Panc1 (cell line): ENCODE data around the gene GLE1. TPM values are rescaled to one million over a fixed set of nuclear protein-coding genes. Genes with fewer than 3 reads are reported as not detected.

Experiments
- ATAC-seq: fragments of 200-7000 bp; cut with Tn5 transposase; 2 replicates; pipeline ENCODE4 v1.9.1; 2020; ENCODE audit warnings: mild to moderate bottlenecking, moderate library complexity
- BruUV-seq: library from RNA; stranded (reverse); fragments of 400-500 nt; replicated peaks from 2 replicates; lab custom pipeline; 2021; lab: Mats Ljungman, UMichigan
- CTCF ChIA-PET: fragments of 300-600 bp; sonication (Branson Sonifier 250); formaldehyde crosslinking; loops from one replicate; lab custom pipeline; 2022; ENCODE audit warnings: antibody characterized with exemption; lab: Charles Lee
- POLR2A ChIA-PET: fragments of 300-600 bp; sonication (Branson Sonifier 250); formaldehyde crosslinking; loops from one replicate; lab custom pipeline; 2022; ENCODE audit warnings: antibody characterized with exemption; lab: Charles Lee
- DNase-seq: peaks from one replicate; pipeline ENCODE4 v3.0.0-alpha.2; 2010; ENCODE audit warnings: low read depth, low spot score
- H3K27ac ChIP-seq: 2 replicates; pipeline ENCODE4 v1.5.1; 2011; ENCODE audit warnings: mild to moderate bottlenecking, low read length, inconsistent platforms
- H3K27me3 ChIP-seq: fragments of 200-500 bp; sonication (Bioruptor generic); 2 replicates; pipeline ENCODE4 v1.6.0; 2014; ENCODE audit warnings: low read length, inconsistent platforms; ENCODE audit not compliant: control insufficient read depth, insufficient read depth
- H3K36me3 ChIP-seq: fragments of 200-500 bp; sonication (Bioruptor generic); 2 replicates; pipeline ENCODE4 v1.5.1; 2014; ENCODE audit warnings: inconsistent platforms, mild to moderate bottlenecking, low read length, moderate library complexity; ENCODE audit not compliant: control insufficient read depth, insufficient read depth
- H3K4me1 ChIP-seq: 2 replicates; pipeline ENCODE4 v1.5.1; 2011; ENCODE audit warnings: inconsistent platforms, mild to moderate bottlenecking, low read length, moderate library complexity; ENCODE audit not compliant: control insufficient read depth, insufficient read depth
- H3K4me3 ChIP-seq, 2 experiments: 2 replicates each; pipeline ENCODE4 v1.5.1; 2011 to 2012; ENCODE audit warnings: low read depth in 2 of 2, low read length in 2 of 2, mild to moderate bottlenecking in 2 of 2, inconsistent platforms in 1 of 2, moderate library complexity in 1 of 2
- H3K9me3 ChIP-seq: fragments of 200-500 bp; sonication (Bioruptor generic); 2 replicates; pipeline ENCODE4 v1.5.1; 2014; ENCODE audit warnings: low read depth, mild to moderate bottlenecking, inconsistent platforms, low read length, moderate library complexity; ENCODE audit not compliant: control insufficient read depth, insufficient read depth
- POLR2AphosphoS5 ChIP-seq: IDR thresholded peaks from 2 replicates; pipeline ENCODE4 v1.6.1; 2012; ENCODE audit warnings: mild to moderate bottlenecking, low read depth, low read length, moderate library complexity
- SIN3A ChIP-seq: IDR thresholded peaks from 2 replicates; pipeline ENCODE4 v1.6.1; 2012; ENCODE audit warnings: low read depth, mild to moderate bottlenecking, low read length, moderate library complexity, borderline replicate concordance; ENCODE audit not compliant: insufficient read depth
- TCF7L2 ChIP-seq: IDR thresholded peaks from 2 replicates; pipeline ENCODE4 v1.6.1; 2011; ENCODE audit warnings: mild to moderate bottlenecking, low read depth, low read length, inconsistent platforms
- in situ Hi-C: cut with HindIII; loops from 2 replicates; pipeline ENCODE4 v1.10.0; 2016; ENCODE audit warnings: low sequenced_read_pairs, low pct_unique_long_range_greater_than_20kb
- intact Hi-C: fragments of 100-400 bp; cut with micrococcal nuclease; formaldehyde crosslinking; loops from one replicate; pipeline ENCODE4 v1.10.0; 2022; ENCODE audit not compliant: unreplicated experiment
- total RNA-seq: library from RNA; stranded (reverse); gene quantifications from one replicate; pipeline ENCODE4 v1.2.1, GENCODE V29; 2021; ENCODE audit not compliant: unreplicated experiment
- TF ChIP-seq, protein P1 (sequence below): fragments of 450-650 bp; IDR thresholded peaks from 2 replicates; pipeline ENCODE4 v1.5.1; 2017; ENCODE audit warnings: mild to moderate bottlenecking
- TF ChIP-seq, protein P2 (sequence below), 2 experiments: IDR thresholded peaks; 2 replicates each; pipeline ENCODE4 v1.6.1; 2011 to 2012; ENCODE audit warnings: low read depth in 2 of 2, control low read depth in 1 of 2, low read length in 1 of 2, mild to moderate bottlenecking in 1 of 2, moderate library complexity in 1 of 2; ENCODE audit not compliant: insufficient read depth in 1 of 2

The GLE1 gene
- total RNA-seq, 1 experiment from 2014 or later = 25.9 TPM

DNA sequence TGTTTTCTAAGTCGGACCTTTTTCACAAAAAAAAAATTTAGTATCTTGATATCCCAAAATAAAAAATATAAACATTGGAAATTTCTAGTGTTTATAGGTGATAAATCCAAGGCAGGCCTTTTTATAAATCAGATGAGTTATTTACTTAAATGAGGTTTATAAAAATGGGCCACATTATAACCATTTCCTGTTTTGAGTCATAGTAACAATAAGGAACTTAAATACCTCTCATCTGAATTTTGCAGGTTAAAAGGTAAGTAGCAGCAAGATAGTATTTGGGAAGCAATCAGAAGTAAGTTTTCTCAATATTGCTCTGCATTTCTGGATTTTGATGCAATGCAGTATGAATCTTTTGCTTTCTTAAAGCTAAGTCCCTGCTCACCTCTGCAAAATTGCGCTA is 51.8 kb downstream of the GLE1 start:
- Histone ChIP-seq H3K9me3 (no peaks in the 10 kb centered on the region), H3K4me1 (peaks cover 44% of the 10 kb centered on the region), H3K27ac (peak overlapping the region; percentile 89), H3K4me3 (no peak overlapping the region), H3K27me3 (no peaks in the 10 kb centered on the region), H3K36me3 (no peaks in the 10 kb centered on the region)
- POLR2A ChIA-PET = no interaction called here
- CTCF ChIA-PET = no interaction called here
- TF ChIP-seq SIN3A (no peak), POLR2AphosphoS5 (no peak), TCF7L2 (no peak)
- TF ChIP-seq, protein P1, sequence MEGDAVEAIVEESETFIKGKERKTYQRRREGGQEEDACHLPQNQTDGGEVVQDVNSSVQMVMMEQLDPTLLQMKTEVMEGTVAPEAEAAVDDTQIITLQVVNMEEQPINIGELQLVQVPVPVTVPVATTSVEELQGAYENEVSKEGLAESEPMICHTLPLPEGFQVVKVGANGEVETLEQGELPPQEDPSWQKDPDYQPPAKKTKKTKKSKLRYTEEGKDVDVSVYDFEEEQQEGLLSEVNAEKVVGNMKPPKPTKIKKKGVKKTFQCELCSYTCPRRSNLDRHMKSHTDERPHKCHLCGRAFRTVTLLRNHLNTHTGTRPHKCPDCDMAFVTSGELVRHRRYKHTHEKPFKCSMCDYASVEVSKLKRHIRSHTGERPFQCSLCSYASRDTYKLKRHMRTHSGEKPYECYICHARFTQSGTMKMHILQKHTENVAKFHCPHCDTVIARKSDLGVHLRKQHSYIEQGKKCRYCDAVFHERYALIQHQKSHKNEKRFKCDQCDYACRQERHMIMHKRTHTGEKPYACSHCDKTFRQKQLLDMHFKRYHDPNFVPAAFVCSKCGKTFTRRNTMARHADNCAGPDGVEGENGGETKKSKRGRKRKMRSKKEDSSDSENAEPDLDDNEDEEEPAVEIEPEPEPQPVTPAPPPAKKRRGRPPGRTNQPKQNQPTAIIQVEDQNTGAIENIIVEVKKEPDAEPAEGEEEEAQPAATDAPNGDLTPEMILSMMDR = no peak
- TF ChIP-seq, protein P2, sequence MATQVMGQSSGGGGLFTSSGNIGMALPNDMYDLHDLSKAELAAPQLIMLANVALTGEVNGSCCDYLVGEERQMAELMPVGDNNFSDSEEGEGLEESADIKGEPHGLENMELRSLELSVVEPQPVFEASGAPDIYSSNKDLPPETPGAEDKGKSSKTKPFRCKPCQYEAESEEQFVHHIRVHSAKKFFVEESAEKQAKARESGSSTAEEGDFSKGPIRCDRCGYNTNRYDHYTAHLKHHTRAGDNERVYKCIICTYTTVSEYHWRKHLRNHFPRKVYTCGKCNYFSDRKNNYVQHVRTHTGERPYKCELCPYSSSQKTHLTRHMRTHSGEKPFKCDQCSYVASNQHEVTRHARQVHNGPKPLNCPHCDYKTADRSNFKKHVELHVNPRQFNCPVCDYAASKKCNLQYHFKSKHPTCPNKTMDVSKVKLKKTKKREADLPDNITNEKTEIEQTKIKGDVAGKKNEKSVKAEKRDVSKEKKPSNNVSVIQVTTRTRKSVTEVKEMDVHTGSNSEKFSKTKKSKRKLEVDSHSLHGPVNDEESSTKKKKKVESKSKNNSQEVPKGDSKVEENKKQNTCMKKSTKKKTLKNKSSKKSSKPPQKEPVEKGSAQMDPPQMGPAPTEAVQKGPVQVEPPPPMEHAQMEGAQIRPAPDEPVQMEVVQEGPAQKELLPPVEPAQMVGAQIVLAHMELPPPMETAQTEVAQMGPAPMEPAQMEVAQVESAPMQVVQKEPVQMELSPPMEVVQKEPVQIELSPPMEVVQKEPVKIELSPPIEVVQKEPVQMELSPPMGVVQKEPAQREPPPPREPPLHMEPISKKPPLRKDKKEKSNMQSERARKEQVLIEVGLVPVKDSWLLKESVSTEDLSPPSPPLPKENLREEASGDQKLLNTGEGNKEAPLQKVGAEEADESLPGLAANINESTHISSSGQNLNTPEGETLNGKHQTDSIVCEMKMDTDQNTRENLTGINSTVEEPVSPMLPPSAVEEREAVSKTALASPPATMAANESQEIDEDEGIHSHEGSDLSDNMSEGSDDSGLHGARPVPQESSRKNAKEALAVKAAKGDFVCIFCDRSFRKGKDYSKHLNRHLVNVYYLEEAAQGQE (IDR thresholded peaks at IDR 0.05; ENCODE audit: insufficient read depth in 1 of 2, low read depth in 2 of 2, low read length in 1 of 2) = no peak
- BruUV-seq = no TSS peak
- ATAC-seq = no peak
- no peak for DNase-seq
- intact Hi-C loops = no loop called here
- in situ Hi-C loops = no loop called here

DNA sequence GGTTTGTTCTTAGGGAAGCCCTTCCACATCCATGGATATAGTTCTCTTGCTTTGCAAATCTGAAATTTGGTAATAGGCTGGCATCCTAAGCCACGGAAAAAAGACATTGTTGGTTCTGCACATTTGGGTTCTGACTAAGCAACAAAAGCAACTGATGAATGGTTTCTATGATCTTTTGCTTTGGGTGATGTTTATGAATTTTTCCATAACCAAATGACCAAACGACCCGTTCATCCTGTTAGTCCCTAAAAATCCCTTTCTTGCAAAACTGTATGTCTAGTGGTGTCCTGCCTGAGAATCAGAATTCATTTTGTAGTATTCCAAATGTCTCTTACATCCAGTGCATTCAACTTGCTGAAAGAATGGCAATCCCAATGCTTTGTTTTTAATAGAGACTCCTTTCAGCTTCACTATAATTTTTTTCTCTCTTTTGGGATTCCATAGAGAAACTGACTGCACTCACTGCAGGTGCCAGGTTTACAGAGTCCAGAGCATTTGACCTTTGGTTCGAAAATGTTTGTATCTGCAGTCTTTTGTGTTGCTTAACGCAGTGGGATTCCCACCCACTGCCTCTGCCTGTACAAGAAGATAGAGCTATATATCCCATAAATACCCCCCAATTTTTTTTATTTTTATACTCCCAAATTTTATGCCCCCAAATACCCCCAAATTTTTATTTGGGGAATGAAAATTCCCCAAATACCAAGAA is 52.6 kb downstream of the GLE1 start:
- CTCF ChIA-PET = no interaction called here
- in situ Hi-C loops = no loop called here
- no TSS peak for BruUV-seq
- Histone ChIP-seq H3K4me1 (peaks cover 41% of the 10 kb centered on the region), H3K36me3 (no peaks in the 10 kb centered on the region), H3K27ac (peak overlapping the region; percentile 65; the same call in 1 of the 2 replicates), H3K27me3 (no peaks in the 10 kb centered on the region), H3K9me3 (no peaks in the 10 kb centered on the region), H3K4me3 (no peak overlapping the region)
- intact Hi-C loops = no loop called here
- POLR2A ChIA-PET = no interaction called here
- no peak for TF ChIP-seq TCF7L2
- no peak for TF ChIP-seq SIN3A
- TF ChIP-seq POLR2AphosphoS5 = no peak
- DNase-seq (no peak), ATAC-seq (no peak)
